Fibroblast of skin of abdomen (primary cell): Measurements from ENCODE around the gene IFNB1. TPM values are rescaled to one million over a fixed set of nuclear protein-coding genes. Genes with fewer than 3 reads are reported as not detected.

ENCODE experiments used
- DNase-seq: peaks from one replicate; pipeline ENCODE4 v3.0.0-alpha.2; 2013
- polyA plus RNA-seq, 2 experiments: library from polyadenylated mRNA; unstranded; fragments of 120-200 nt; gene quantifications; one replicate each; pipeline ENCODE4 v1.2.1, GENCODE V29; 2013; ENCODE audit not compliant: insufficient read length in 2 of 2

The IFNB1 gene
- polyA plus RNA-seq (2013, experiment 1 of 2; ENCODE audit: insufficient read length) = not detected
- polyA plus RNA-seq (2013, experiment 2 of 2; ENCODE audit: insufficient read length) = not detected

GRCh38 chr9:21077781-21078180 is at the start of gene IFNB1:
Gene IFNB1, minus strand, starts transcription at chr9:21077942. Its CDS starts 73 bp downstream, at chr9:21077869.
- no peak for DNase-seq

GRCh38 chr9:21121595-21122251 is 44.0 kb upstream of the IFNB1 start:
- no peak for DNase-seq

DNA sequence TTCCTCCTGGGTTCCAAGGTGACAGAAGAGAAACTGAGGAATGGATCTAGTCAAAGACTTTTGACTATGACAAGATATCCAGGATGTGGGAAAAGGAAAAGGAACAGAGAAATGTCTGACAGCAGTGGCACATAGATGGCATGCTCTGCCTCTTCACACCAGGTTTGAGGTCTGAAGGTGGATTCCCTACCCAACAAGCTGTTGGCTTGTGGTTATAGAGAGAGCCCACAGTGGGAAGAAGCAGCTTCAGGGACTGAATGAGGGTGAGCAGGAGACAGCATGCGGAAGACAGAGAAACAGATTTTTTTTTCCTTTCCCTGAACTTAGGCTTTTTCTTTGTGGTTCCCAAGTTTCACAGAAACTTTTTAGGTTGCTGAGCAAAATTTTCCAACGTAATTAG is 43.3 kb upstream of the IFNB1 start:
- DNase-seq = no peak

DNA sequence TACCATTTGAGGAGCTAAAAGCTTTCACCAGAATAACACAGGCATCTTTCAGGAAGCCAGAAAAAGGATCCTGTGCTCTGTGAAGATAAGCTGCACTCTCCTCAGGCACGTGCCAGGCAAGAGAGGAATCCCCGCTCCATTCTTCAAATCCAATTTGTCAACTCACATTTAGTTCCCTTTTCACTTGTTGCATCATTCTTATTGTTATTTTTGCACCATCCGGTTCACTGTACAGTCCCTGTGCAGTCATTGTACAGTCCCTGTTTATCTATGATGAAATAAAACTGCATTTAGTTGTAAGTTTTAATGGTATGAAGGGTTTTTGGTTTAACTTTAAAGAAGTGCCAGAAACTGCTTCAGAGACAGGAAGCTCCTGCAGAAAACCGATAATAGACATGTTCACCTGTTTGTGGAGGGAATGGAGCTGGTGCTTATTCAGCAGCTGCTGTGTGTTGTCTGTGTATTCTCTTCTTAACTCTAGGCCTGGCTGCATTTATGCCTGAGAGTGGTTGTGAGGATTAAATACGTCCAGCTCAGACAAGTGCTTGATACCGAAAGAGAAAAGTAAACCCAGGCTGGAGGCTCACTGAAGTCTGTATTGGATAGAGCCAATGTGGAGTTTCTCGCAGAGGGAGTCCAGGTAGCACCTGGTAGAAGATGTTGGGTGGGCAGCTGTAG is 41.5 kb upstream of the IFNB1 start:
- no peak for DNase-seq

GRCh38 chr9:21114311-21114710 is 36.6 kb upstream of the IFNB1 start:
- no peak for DNase-seq

DNA sequence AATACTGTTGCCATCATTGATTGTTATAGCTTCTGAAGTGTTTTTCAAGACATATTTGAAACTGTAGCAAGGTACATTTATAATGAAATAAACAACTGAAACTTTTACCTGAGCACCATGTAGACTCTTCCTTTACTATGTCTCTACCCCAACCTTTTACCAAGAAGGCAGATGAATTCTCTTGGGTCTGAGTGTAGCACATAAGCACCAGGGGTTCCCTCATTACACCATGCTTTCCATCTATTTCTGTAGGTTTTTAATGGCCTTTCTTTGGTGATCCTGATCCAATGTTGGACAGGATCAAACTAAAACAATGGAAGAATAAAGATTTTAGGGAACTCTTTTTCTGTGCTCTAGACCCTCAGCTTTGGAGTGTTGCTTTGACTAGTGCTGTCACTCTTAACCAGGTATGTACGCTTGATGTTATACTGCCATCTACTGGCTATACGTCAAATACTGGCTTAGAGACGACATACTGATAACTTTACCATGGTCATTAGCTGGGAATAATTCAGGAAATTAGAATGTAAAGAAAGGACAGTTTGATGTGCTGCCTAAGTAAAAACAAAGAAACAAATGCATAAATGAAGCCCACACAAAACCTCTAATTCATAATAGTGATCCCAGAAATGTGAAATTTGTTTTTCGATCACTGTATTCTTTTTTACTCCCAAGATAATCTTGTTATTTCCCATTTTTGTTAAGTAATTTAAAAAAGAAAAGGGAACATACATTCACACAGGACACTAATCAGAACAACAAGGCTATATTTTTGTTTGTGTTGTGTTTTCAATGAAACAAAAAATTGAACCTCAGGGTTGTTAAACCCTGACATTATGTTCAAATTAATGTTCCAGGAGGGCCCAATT is 33.2 kb upstream of the IFNB1 start:
- DNase-seq = peak; percentile 72

DNA sequence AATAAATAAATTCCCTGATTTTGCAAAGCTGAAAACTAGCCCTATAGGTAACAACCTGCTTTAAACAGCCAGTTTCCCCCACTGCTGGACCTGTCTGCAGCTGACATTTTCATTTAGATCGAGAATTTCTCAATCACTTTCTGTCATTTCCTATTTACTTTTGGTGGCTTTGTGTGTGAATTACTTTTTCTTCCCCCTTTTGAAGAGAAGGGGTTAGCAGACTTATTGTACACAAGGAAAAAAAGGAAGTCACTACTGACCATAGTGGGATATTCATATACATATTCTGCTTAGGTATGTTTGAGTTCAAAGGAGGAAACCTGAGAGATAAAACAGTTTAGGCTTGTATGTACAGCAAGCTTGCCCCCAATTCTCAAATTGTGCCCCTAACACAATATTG is 27.0 kb upstream of the IFNB1 start:
- DNase-seq = no peak

DNA sequence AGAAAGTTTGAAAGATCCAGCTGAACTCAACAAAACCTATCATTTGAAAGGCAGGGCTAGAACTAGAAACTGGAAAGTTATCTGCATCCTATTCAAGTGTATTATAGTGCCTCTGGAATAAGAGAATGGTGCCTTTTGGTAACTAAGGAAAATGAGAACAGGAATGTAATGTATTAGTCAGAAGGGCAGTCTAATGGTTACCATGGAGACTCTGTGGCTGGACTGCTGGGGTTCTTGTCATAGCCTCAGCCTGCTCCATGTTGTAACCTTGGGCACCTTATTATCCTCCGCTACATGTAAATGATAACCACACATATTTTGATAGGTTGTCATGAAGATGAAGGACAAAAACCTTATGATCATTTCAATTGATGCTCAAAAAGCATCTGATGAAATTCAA is 24.6 kb upstream of the IFNB1 start:
- peak; percentile 9 for DNase-seq

DNA sequence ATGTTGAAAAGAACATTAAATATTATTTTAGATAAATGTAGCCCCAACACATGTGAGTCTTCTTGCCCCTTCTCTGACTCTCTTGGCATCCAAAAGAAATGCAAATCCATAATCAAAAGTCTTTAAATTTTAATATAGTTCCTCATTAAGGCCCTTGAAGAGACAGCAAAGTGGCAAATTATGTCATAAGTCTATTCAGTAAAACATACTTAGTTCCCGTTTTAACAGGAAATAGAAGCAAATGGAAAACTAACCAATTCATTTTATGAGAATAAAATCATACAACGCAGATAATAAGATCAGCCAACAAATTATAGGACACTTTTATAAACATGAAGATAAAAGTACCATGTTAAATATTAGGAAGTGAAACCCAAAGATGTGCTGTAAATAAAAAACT is 20.1 kb upstream of the IFNB1 start:
- DNase-seq = no peak

- DNase-seq = no peak
Observed at GRCh38 chr9:21096901-21097255, 19.1 kb upstream of the IFNB1 start.

- DNase-seq = peak; percentile 50
Observed at GRCh38 chr9:21096172-21096900, 18.6 kb upstream of the IFNB1 start.

DNA sequence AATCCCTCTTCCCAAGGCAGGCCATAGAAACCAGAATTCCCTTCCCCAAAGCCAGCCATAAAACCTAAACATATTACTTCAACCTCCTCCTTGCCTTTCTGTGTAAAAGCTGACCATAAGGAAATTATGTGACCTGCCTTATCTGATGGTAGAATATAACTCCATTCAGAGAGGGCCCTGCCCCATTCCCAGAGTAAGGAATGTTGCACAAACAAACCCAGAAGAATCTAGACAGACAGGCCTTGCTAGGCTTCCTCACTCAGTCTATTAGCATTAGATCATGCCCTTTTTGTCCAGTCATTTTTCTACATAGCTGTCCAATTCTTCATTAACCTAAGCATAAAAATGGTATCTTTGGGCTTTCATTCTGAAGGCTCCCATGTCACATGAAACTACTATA is 17.8 kb upstream of the IFNB1 start:
- DNase-seq = no peak

DNA sequence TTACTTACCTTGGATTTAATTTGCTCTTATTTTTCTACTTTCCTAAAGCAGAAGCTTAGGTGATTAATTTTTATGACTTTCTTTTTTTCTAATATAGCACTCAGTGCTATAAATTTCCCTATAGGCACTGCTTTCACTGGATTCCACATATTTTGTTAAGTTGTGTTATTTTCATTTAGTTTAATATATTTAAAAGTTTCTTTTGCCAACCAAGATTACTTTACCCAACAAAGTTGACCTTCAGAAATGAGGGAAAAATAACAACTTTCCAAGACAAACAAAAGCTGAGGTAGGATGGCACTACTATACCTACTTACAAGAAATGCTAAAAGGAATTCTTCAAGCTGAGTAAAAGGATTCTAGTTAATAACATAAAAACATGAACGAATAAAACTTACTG is 8.8 kb upstream of the IFNB1 start:
- DNase-seq = no peak

- DNase-seq = no peak
Observed at GRCh38 chr9:21085005-21085404, 7.3 kb upstream of the IFNB1 start.

GRCh38 chr9:21084242-21084850 is 6.6 kb upstream of the IFNB1 start:
- no peak for DNase-seq

DNA sequence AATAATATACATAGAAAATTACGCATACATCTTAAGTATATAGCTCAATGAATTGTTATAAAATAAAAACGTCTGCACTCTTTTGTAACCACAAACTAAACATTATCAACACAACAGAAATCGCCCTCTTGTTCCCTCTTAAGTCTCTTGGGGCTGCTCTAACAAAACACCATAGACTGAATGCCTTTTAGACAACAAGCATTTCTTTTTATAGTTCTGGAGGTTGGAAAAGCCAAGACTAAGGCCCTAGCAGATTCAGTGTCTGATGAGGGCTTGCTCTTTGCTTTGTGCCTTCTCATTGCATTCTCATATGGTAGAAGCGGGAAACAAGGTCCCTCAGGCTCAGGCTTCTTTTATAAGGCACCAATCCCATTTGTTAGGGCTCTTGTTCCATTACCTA is 4.9 kb upstream of the IFNB1 start:
- DNase-seq = no peak

- no peak for DNase-seq
Observed at GRCh38 chr9:21081999-21082398, 4.3 kb upstream of the IFNB1 start.

DNA sequence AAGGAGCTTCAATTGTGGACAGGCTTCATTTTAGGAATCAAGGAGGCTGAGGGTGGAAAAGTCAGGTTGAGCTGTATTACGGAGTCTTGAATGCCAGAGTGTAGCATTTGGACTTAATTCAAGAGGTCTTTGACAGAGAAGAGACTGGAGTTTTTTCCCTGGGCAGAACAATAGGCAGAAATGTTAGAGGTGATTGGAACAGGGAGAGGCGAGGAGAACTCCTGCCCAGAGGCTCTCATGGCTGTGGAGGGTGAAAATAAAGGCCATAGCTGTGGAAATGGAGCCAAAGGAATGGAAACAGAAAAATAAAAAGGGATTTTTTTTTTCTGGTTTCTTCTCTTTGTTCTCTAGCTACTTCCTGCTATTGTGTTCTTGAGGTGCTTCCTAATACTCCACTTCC is 3.7 kb upstream of the IFNB1 start:
- DNase-seq = no peak

DNA sequence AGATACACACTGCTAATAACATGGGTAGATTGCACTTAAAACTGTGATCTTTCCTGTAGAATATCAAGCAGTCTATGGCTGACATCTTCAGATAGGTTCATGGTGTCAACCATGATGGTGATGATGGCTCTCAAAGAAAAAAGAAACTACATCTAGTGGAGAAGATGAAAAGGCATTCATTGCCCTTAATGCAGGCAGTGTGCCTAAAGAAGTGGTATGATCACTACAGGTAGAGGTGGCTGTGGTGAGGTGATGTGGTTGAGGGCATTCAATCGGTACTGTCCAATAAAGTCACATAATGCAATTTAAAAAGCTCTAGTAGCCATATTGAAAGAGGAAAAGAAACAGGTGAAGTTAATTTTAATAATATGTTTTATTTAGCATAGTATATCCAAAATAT is 3.1 kb upstream of the IFNB1 start:
- DNase-seq = no peak

DNA sequence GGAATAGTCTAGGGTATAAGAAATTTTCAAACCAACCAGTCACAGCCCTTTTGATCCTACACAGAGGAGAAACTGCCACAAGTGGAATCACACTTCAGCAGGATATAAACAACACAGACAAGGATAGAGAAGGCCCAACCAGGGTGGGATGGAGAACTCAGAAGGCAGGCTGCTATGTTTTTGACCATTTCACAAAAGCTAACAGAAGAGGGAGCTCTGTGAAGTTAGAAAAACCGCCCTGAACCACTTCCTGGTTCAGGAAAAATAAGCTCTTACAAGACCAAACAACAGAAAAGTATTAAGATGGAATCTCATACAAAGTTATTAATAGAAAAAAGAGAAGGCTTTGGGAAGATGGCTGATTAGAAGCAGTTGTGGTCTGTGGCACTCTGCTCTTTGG is 960 bp upstream of the IFNB1 start:
- no peak for DNase-seq

GRCh38 chr9:21075484-21075883 is 2.3 kb downstream of the IFNB1 start:
- no peak for DNase-seq

- no peak for DNase-seq
Observed at GRCh38 chr9:21070906-21071305, 6.8 kb downstream of the IFNB1 start.
